Central memory CD8-positive, alpha-beta T cell (primary cell): ENCODE data around the gene ARHGAP32.
"Not testable (repeated sequence)": the region's sequence is repeated elsewhere in the genome, so short reads cannot be mapped to it uniquely, and the experiment has no call there.

Experiments used
- ATAC-seq: fragments of 150-1000 bp; cut with Tn5 transposase; replicated peaks from 2 replicates; pipeline ENCODE4 v1.10.0; 2022; ENCODE audit warnings: mild to moderate bottlenecking, moderate FRiP score, moderate number of reproducible peaks; ENCODE audit not compliant: poor library complexity, severe bottlenecking; ENCODE audit errors: extremely low read depth
- DNase-seq, 2 donors: peaks; one replicate each; pipeline ENCODE4 v3.0.0; 2021; ENCODE audit warnings: low spot score in 2 of 2
- H3K27ac Mint-ChIP-seq: one replicate; pipeline ENCODE4 v1.8.0; 2022; ENCODE audit warnings: low read depth, mild to moderate bottlenecking, moderate library complexity, mixed read lengths
- H3K27me3 Mint-ChIP-seq: one replicate; pipeline ENCODE4 v1.8.0; 2022; ENCODE audit warnings: mixed read lengths
- H3K36me3 Mint-ChIP-seq: one replicate; pipeline ENCODE4 v1.8.0; 2022; ENCODE audit warnings: mild to moderate bottlenecking, moderate library complexity, mixed read lengths; ENCODE audit not compliant: insufficient read depth
- H3K4me1 Mint-ChIP-seq: one replicate; pipeline ENCODE4 v1.8.0; 2022; ENCODE audit warnings: mixed read lengths
- H3K4me3 Mint-ChIP-seq: one replicate; pipeline ENCODE4 v1.8.0; 2022; ENCODE audit warnings: mild to moderate bottlenecking, moderate library complexity, mixed read lengths
- H3K9me3 Mint-ChIP-seq: one replicate; pipeline ENCODE4 v1.8.0; 2022; ENCODE audit warnings: mixed read lengths

The ARHGAP32 gene

GRCh38 chr11:129189646-129190045, 2.5 kb downstream of the ARHGAP32 start:
- H3K4me3 Mint-ChIP-seq = no peak overlapping the region
- ATAC-seq = no peak
- peaks cover 2% of the 10 kb centered on the region for H3K36me3 Mint-ChIP-seq
- H3K27me3 Mint-ChIP-seq = no peaks in the 10 kb centered on the region
- no peak for DNase-seq
- no peaks in the 10 kb centered on the region for H3K4me1 Mint-ChIP-seq
- no peak overlapping the region for H3K27ac Mint-ChIP-seq
- H3K9me3 Mint-ChIP-seq = peaks cover 7% of the 10 kb centered on the region

DNA sequence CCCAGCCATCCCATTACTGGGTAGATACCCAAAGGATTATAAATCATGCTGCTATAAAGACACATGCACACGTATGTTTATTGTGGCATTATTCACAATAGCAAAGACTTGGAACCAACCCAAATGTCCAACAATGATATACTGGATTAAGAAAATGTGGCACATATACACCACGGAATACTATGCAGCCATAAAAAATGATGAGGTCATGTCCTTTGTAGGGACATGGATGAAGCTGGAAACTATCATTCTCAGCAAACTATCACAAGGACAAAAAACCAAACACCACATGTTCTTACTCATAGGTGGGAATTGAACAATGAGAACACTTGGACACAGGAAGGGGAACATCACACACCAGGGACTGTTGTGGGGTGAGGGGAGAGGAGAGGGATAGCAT, 7.0 kb downstream of the ARHGAP32 start:
- DNase-seq, H3K4me1 Mint-ChIP-seq, H3K27me3 Mint-ChIP-seq, H3K27ac Mint-ChIP-seq, ATAC-seq, H3K36me3 Mint-ChIP-seq, H3K4me3 Mint-ChIP-seq, H3K9me3 Mint-ChIP-seq: not testable (repeated sequence)

DNA sequence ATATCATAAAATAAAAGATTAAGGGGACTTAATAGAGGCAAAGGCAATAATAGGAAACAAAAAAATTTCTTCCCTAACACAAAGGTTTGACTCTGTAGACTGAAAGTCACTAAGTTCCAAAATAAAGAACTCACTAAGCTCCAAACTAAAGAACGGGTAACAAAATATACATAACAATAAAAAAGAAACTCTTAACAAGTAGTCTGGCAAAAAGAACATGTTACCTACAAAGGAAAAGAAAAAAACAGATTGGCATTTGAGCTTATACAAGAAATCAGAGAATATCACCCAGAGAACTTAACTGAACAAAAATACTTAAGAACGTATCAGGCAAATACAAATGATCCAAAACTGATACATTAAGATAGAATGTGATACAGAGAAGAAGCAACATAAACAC, 7.5 kb downstream of the ARHGAP32 start:
- Mint-ChIP-seq H3K4me3 (no peak overlapping the region), H3K27me3 (no peaks in the 10 kb centered on the region), H3K36me3 (peaks cover 2% of the 10 kb centered on the region), H3K4me1 (no peaks in the 10 kb centered on the region), H3K9me3 (peaks cover 7% of the 10 kb centered on the region), H3K27ac (no peak overlapping the region)
- no peak for ATAC-seq
- no peak for DNase-seq

DNA sequence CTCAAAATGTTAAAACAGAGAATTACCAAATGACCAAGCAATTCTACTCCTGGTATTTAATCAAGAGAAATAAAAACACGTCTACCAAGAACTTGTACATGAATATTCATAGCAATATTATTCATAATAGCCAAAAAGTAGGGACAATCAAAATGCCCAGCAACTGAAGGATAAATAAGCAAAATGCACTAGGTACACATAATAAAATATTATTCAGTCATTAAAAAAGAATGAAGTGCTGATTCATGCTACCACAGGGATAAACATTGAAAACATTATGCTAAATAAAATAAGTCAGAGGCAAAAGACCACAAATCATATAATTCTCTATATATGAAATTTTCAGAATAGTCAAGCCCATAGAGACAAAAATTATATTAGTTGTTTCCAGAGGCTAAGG, 24.8 kb downstream of the ARHGAP32 start:
- Mint-ChIP-seq H3K36me3 (no peaks in the 10 kb centered on the region), H3K4me3 (no peak overlapping the region), H3K27me3 (no peaks in the 10 kb centered on the region), H3K4me1 (no peaks in the 10 kb centered on the region), H3K27ac (no peak overlapping the region), H3K9me3 (peaks cover 11% of the 10 kb centered on the region)
- no peak for DNase-seq
- no peak for ATAC-seq

DNA sequence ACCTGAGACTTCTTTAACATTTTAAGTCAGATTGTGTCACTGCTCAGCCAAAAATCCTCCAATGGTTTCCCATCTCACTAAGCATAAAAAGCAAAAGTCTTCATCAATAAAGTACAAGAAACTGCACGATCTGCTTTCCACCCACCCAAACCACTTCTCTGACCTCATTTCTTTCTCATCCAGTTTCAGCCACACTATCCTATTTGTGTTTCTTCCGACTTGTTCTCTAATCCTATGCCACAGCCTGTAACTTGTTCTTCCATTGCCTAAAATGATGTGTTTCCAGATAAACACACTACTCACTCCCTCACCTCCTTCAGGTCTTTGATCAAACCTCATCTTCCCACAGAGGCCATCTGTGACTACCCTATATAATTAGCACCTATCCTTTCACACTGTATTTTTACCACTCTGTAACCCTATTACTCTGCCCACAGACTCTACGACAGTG, 28.4 kb downstream of the ARHGAP32 start:
- DNase-seq (no peak), ATAC-seq (no peak)
- Mint-ChIP-seq H3K4me1 (no peaks in the 10 kb centered on the region), H3K4me3 (no peak overlapping the region), H3K27me3 (no peaks in the 10 kb centered on the region), H3K36me3 (no peaks in the 10 kb centered on the region), H3K9me3 (peaks cover 8% of the 10 kb centered on the region), H3K27ac (no peak overlapping the region)

GRCh38 chr11:129157080-129157479, 35.0 kb downstream of the ARHGAP32 start:
- not testable (repeated sequence) for H3K36me3 Mint-ChIP-seq, H3K4me1 Mint-ChIP-seq, ATAC-seq, H3K27ac Mint-ChIP-seq, H3K4me3 Mint-ChIP-seq, DNase-seq, H3K27me3 Mint-ChIP-seq
- peaks cover 13% of the 10 kb centered on the region for H3K9me3 Mint-ChIP-seq

DNA sequence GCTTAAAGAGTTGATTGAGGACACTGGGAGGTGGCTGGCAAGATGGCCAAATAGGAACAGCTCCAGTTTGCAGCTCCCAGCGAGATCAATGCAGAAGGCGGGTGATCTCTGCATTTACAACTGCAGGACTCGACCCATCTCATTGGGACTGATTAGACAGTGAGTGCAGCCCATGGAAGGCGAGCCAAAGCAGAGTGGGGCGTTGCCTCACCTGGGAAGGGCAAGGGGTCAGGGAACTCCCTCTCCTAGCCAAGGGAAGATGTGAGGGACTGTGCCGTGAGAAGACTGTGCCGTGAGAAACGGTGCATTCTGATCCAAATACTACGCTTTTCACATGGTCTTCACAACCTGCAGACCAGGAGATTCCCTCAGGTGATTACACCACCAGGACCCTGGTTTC, 36.4 kb downstream of the ARHGAP32 start:
- peaks cover 18% of the 10 kb centered on the region for H3K9me3 Mint-ChIP-seq
- H3K4me3 Mint-ChIP-seq = no peak overlapping the region

GRCh38 chr11:129148487-129148886, 43.6 kb downstream of the ARHGAP32 start:
- Mint-ChIP-seq H3K4me3 (no peak overlapping the region), H3K27ac (no peak overlapping the region), H3K27me3 (peaks cover 32% of the 10 kb centered on the region), H3K36me3 (no peaks in the 10 kb centered on the region), H3K4me1 (no peaks in the 10 kb centered on the region), H3K9me3 (peaks cover 23% of the 10 kb centered on the region)
- no peak for DNase-seq
- no peak for ATAC-seq

More for the DNA sequence above, 36.4 kb downstream of the ARHGAP32 start:
- no peak for ATAC-seq
- Mint-ChIP-seq H3K36me3 (no peaks in the 10 kb centered on the region), H3K4me1 (no peaks in the 10 kb centered on the region), H3K27ac (no peak overlapping the region), H3K27me3 (peaks cover 5% of the 10 kb centered on the region)
- no peak for DNase-seq

GRCh38 chr11:129146191-129146590, 45.9 kb downstream of the ARHGAP32 start:
- Mint-ChIP-seq H3K27me3 (peaks cover 31% of the 10 kb centered on the region), H3K27ac (no peak overlapping the region), H3K4me1 (no peaks in the 10 kb centered on the region), H3K9me3 (peaks cover 17% of the 10 kb centered on the region), H3K4me3 (no peak overlapping the region), H3K36me3 (no peaks in the 10 kb centered on the region)
- DNase-seq (no peak), ATAC-seq (no peak)

DNA sequence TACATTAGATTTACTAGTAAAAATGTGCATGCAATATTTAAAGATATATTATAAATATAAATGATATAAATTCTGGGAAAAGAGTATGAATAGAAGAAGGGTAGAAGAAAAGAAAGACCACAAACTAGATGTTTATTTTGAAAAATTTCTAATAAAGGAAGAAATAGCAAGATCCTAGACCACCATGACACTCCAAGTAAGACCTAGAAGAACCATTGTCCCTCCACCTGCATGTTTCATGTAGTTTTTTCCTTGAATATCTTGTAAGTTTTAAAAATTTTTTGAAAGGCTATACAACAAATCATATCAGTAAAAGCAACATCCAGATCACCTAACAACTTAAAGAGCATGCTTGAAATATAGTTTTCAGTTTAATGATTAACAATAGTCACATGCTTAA, 46.8 kb downstream of the ARHGAP32 start:
- Mint-ChIP-seq H3K4me3 (no peak overlapping the region), H3K27ac (no peak overlapping the region), H3K4me1 (no peaks in the 10 kb centered on the region), H3K36me3 (no peaks in the 10 kb centered on the region), H3K9me3 (peaks cover 11% of the 10 kb centered on the region), H3K27me3 (peaks cover 22% of the 10 kb centered on the region)
- DNase-seq (no peak), ATAC-seq (no peak)

DNA sequence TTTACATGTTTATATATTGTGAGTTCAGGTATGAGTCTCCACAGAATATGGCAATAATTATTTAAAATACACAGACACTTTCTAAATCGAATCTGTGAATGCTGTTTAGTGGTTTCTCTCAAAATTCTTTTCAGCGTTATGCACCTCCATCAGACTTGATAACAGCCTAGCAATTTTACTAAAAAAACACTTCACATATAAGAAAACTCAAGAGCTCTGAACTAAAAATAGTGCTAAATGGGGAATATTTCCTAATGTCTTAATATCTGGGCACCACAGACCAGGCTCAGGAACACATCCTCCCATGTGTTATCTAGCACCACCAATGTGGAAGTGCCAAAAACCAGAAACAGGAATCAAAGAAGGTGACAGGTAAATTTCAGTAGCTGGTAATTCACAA, 47.9 kb downstream of the ARHGAP32 start:
- no peak for ATAC-seq
- Mint-ChIP-seq H3K27ac (no peak overlapping the region), H3K27me3 (peaks cover 12% of the 10 kb centered on the region), H3K4me3 (no peak overlapping the region), H3K9me3 (peaks cover under 1% of the 10 kb centered on the region), H3K36me3 (no peaks in the 10 kb centered on the region), H3K4me1 (no peaks in the 10 kb centered on the region)
- DNase-seq = no peak

GRCh38 chr11:129143335-129143734, 48.8 kb downstream of the ARHGAP32 start:
- no peak overlapping the region for H3K27ac Mint-ChIP-seq
- H3K4me3 Mint-ChIP-seq = no peak overlapping the region
- ATAC-seq (no peak), DNase-seq (no peak)
- H3K9me3 Mint-ChIP-seq = no peaks in the 10 kb centered on the region
- H3K27me3 Mint-ChIP-seq = peaks cover 9% of the 10 kb centered on the region
- no peaks in the 10 kb centered on the region for H3K4me1 Mint-ChIP-seq
- H3K36me3 Mint-ChIP-seq = no peaks in the 10 kb centered on the region

GRCh38 chr11:129141748-129142523, 50.2 kb downstream of the ARHGAP32 start:
- no peak overlapping the region for H3K27ac Mint-ChIP-seq
- no peaks in the 10 kb centered on the region for H3K4me1 Mint-ChIP-seq
- H3K36me3 Mint-ChIP-seq = no peaks in the 10 kb centered on the region
- H3K9me3 Mint-ChIP-seq = no peaks in the 10 kb centered on the region
- no peak for ATAC-seq
- no peak overlapping the region for H3K4me3 Mint-ChIP-seq
- DNase-seq = no peak
- H3K27me3 Mint-ChIP-seq = no peaks in the 10 kb centered on the region
